OCI-LY1 (cell line): ENCODE results near the gene TBL1Y.

Source experiments
- CTCF ChIP-seq: fragments of 200-600 bp; sonication (generic), shearing (Covaris generic); IDR thresholded peaks from 2 replicates; pipeline ENCODE4 v1.5.1; 2017; ENCODE audit warnings: mild to moderate bottlenecking, antibody characterized with exemption, low read length, moderate library complexity, mixed read lengths
- EZH2 ChIP-seq: fragments of 200-600 bp; sonication (generic), shearing (Covaris generic); IDR thresholded peaks from 2 replicates; pipeline ENCODE4 v1.8.0; 2017; ENCODE audit warnings: borderline replicate concordance, mixed run types, mild to moderate bottlenecking, antibody characterized with exemption, low read length, moderate library complexity, mixed read lengths

- peak; percentile 22; the same call in 1 of the 2 replicates for TF ChIP-seq CTCF
- no peak for TF ChIP-seq EZH2
Observed at GRCh38 chrY:7092836-7093235, 182.3 kb downstream of the TBL1Y start.
